ENCODE results near the gene INMT.

The INMT gene

DNA sequence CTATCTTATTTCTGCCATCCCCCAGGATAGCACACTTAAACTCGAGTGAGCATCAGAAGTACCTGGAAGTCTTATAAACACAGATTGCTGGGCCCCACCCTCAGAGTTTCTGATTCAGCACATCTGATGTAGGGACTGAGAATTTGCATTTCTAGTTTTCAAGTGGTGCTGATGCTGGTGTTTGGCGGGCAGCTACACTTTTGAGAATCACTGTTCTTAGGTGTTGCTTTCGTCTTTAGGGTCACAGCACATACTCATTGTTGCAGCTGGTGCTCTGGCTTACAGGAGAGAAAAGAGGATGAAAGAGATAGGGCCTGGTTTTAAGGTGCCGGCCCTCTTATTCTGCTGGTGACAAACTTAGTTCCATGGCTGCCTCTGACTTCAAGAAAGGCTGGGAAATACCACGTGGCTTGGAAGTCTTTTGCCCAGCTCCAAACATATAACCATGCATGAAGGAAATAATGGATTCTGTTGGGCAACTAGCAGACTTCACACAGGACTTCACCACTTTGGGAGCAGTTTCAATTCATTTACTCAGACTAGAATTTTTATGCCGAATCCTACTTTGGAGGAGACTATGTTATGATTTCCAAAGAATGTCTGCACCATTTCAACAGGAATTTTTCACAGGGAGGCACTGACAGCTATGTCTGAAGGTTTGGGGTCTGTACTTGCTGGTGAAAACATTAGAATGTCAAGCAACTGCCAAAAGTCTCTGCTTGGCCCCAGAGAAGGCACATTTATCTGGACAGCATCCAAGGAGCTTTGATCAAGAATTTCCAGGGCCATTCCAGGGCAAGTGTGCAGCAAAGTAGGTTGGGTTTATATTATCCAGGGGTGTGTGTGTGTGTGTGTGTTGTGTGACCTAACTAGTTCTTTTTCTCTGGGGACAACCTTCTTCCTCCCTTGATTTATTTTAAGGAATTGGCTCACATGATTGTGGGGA lies 12.4 kb downstream of the INMT start:
- Histone ChIP-seq H3K27me3 (ENCODE audit: insufficient read depth, low read depth) (no peaks in the 10 kb centered on the region), H3K79me2 (ENCODE audit: insufficient read depth, low read depth) (no peaks in the 10 kb centered on the region), H3K27ac (no peak overlapping the region), H3K4me1 (ENCODE audit: low read depth, poor library complexity, severe bottlenecking) (no peaks in the 10 kb centered on the region), H3K36me3 (ENCODE audit: insufficient read depth) (no peaks in the 10 kb centered on the region), H4K20me1 (ENCODE audit: insufficient read depth) (no peaks in the 10 kb centered on the region), H3K9ac (no peak overlapping the region), H3K4me2 (no peak overlapping the region), H3K4me3 (IDR thresholded peaks at IDR 0.05; ENCODE audit: insufficient read depth, low read depth, low read length) (no peak overlapping the region), H2AFZ (ENCODE audit: low read depth) (no peak overlapping the region)
- no peak for TF ChIP-seq CTCF (conservative IDR thresholded peaks at IDR 0.05; ENCODE audit: low read depth, low read length)

- TF ChIP-seq CTCF (conservative IDR thresholded peaks at IDR 0.05; ENCODE audit: low read depth, low read length): no peak
- Histone ChIP-seq H4K20me1 (ENCODE audit: insufficient read depth) (no peaks in the 10 kb centered on the region), H3K79me2 (ENCODE audit: insufficient read depth, low read depth) (no peaks in the 10 kb centered on the region), H3K4me3 (IDR thresholded peaks at IDR 0.05; ENCODE audit: insufficient read depth, low read depth, low read length) (no peak overlapping the region), H3K27me3 (ENCODE audit: insufficient read depth, low read depth) (no peaks in the 10 kb centered on the region), H3K4me2 (no peak overlapping the region), H3K27ac (no peak overlapping the region), H3K4me1 (ENCODE audit: low read depth, poor library complexity, severe bottlenecking) (no peaks in the 10 kb centered on the region), H3K9ac (no peak overlapping the region), H2AFZ (ENCODE audit: low read depth) (no peak overlapping the region), H3K36me3 (ENCODE audit: insufficient read depth) (no peaks in the 10 kb centered on the region)
Measured at GRCh38 chr7:30765408-30765807, 13.5 kb downstream of the INMT start.

- no peaks in the 10 kb centered on the region for H3K27me3 ChIP-seq (ENCODE audit: insufficient read depth, low read depth)
- H3K4me2 ChIP-seq: peak overlapping the region; percentile 52
- no peaks in the 10 kb centered on the region for H3K36me3 ChIP-seq (ENCODE audit: insufficient read depth)
- H3K4me3 ChIP-seq (IDR thresholded peaks at IDR 0.05; ENCODE audit: insufficient read depth, low read depth, low read length): no peak overlapping the region
- no peaks in the 10 kb centered on the region for H3K79me2 ChIP-seq (ENCODE audit: insufficient read depth, low read depth)
- H4K20me1 ChIP-seq (ENCODE audit: insufficient read depth): no peaks in the 10 kb centered on the region
- H3K4me1 ChIP-seq (ENCODE audit: low read depth, poor library complexity, severe bottlenecking): peaks cover 10% of the 10 kb centered on the region
- no peak for TF ChIP-seq CTCF (conservative IDR thresholded peaks at IDR 0.05; ENCODE audit: low read depth, low read length)
- H2AFZ ChIP-seq (ENCODE audit: low read depth): peak overlapping the region; percentile 99
- peak overlapping the region; percentile 84; the same call in 1 of the 2 replicates for H3K9ac ChIP-seq
- no peak overlapping the region for H3K27ac ChIP-seq
Measured at GRCh38 chr7:30770845-30771173, 18.9 kb downstream of the INMT start.

GRCh38 chr7:30771174-30771879 lies 19.4 kb downstream of the INMT start, which contains the start of gene MINDY4:
MINDY4 (plus strand) TSS chr7:30771417; CDS start chr7:30771494, 77 bp downstream.
- H2AFZ ChIP-seq (ENCODE audit: low read depth): peak within 1 kb of the TSS; percentile 99
- H4K20me1 ChIP-seq (ENCODE audit: insufficient read depth): no peaks in the 10 kb centered on the region
- H3K4me2 ChIP-seq: peak within 1 kb of the TSS; percentile 52
- no peaks in the 10 kb centered on the region for H3K79me2 ChIP-seq (ENCODE audit: insufficient read depth, low read depth)
- no peak within 1 kb of the TSS for H3K4me3 ChIP-seq (IDR thresholded peaks at IDR 0.05; ENCODE audit: insufficient read depth, low read depth, low read length)
- H3K4me1 ChIP-seq (ENCODE audit: low read depth, poor library complexity, severe bottlenecking): peaks cover 10% of the 10 kb centered on the region
- H3K27ac ChIP-seq: peak within 1 kb of the TSS; percentile 68
- no peak for TF ChIP-seq CTCF (conservative IDR thresholded peaks at IDR 0.05; ENCODE audit: low read depth, low read length)
- no peaks in the 10 kb centered on the region for H3K36me3 ChIP-seq (ENCODE audit: insufficient read depth)
- no peaks in the 10 kb centered on the region for H3K27me3 ChIP-seq (ENCODE audit: insufficient read depth, low read depth)
- H3K9ac ChIP-seq: peak within 1 kb of the TSS; percentile 84

All from KMS-11 (cell line).